Measurements from ENCODE around the gene TPPP.

The TPPP gene

GRCh38 chr5:624118-624950 is 68.8 kb downstream of the TPPP start:
- TF ChIP-seq, protein P1, sequence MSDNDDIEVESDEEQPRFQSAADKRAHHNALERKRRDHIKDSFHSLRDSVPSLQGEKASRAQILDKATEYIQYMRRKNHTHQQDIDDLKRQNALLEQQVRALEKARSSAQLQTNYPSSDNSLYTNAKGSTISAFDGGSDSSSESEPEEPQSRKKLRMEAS (IDR thresholded peaks at IDR 0.05; ENCODE audit: low read depth, low read length): no peak
- TF ChIP-seq CTCF (IDR thresholded peaks at IDR 0.05; ENCODE audit: low read depth, low read length) (no peak), MYC (IDR thresholded peaks at IDR 0.05; ENCODE audit: low read depth, low read length) (no peak), POLR2A (IDR thresholded peaks at IDR 0.05; ENCODE audit: extremely low read depth, insufficient read length) (no peak)
- H3K4me3 ChIP-seq (ENCODE audit: low read depth, low read length): no peak overlapping the region
- DNase-seq (ENCODE audit: low read depth): no peak

- TF ChIP-seq, protein P1 (IDR thresholded peaks at IDR 0.05; ENCODE audit: low read depth, low read length): no peak
- TF ChIP-seq MYC (IDR thresholded peaks at IDR 0.05; ENCODE audit: low read depth, low read length) (no peak), CTCF (IDR thresholded peaks at IDR 0.05; ENCODE audit: low read depth, low read length) (no peak), POLR2A (IDR thresholded peaks at IDR 0.05; ENCODE audit: extremely low read depth, insufficient read length) (no peak)
- no peak for DNase-seq (ENCODE audit: low read depth)
- no peak overlapping the region for H3K4me3 ChIP-seq (ENCODE audit: low read depth, low read length)
These were observed 69.6 kb downstream of the TPPP start for GRCh38 chr5:623531-623930.

DNA sequence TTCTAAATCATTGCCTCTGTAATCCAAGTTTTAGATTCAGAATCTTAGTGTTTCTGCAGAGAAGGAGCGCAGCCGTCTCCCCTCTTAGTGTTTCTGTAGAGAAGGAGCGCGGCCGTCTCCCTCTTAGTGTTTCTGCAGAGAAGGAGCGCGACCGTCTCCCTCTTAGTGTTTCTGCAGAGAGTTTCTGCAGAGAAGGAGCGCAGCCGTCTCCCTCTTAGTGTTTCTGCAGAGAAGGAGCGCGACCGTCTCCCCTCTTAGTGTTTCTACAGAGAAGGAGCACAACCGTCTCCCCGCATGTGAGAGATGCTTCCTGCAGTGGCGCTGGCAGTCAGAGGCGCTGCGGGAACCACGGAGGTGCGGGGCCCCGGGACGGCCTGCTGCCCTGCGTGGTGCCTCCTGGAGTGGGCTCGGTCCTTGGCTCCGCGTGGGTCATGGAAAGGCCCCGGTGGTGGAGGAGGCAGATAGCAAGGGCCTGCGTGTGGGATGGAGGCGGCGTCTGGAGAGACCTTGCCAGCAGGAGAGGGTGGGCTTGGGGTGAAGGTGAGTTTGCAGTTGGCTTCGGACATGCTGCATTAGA is 70.1 kb downstream of the TPPP start:
- no peak for DNase-seq (ENCODE audit: low read depth)
- H3K4me3 ChIP-seq (ENCODE audit: low read depth, low read length): no peak overlapping the region
- TF ChIP-seq MYC (IDR thresholded peaks at IDR 0.05; ENCODE audit: low read depth, low read length): no peak
- no peak for TF ChIP-seq CTCF (IDR thresholded peaks at IDR 0.05; ENCODE audit: low read depth, low read length)
- TF ChIP-seq, protein P1 (IDR thresholded peaks at IDR 0.05; ENCODE audit: low read depth, low read length): no peak

GRCh38 chr5:622359-622758 is 70.8 kb downstream of the TPPP start:
- TF ChIP-seq POLR2A (IDR thresholded peaks at IDR 0.05; ENCODE audit: extremely low read depth, insufficient read length): no peak
- TF ChIP-seq CTCF (IDR thresholded peaks at IDR 0.05; ENCODE audit: low read depth, low read length): no peak
- TF ChIP-seq MYC (IDR thresholded peaks at IDR 0.05; ENCODE audit: low read depth, low read length): no peak
- TF ChIP-seq, protein P1 (IDR thresholded peaks at IDR 0.05; ENCODE audit: low read depth, low read length): no peak
- no peak for DNase-seq (ENCODE audit: low read depth)
- no peak overlapping the region for H3K4me3 ChIP-seq (ENCODE audit: low read depth, low read length)

- no peak overlapping the region for H3K4me3 ChIP-seq (ENCODE audit: low read depth, low read length)
- TF ChIP-seq CTCF (IDR thresholded peaks at IDR 0.05; ENCODE audit: low read depth, low read length) (no peak), POLR2A (IDR thresholded peaks at IDR 0.05; ENCODE audit: extremely low read depth, insufficient read length) (no peak), MYC (IDR thresholded peaks at IDR 0.05; ENCODE audit: low read depth, low read length) (no peak)
- TF ChIP-seq, protein P1 (IDR thresholded peaks at IDR 0.05; ENCODE audit: low read depth, low read length): no peak
- DNase-seq (ENCODE audit: low read depth): no peak
These were observed 71.8 kb downstream of the TPPP start for GRCh38 chr5:621341-621761.
